Skeletal muscle satellite cell (primary cell): ENCODE results near the gene PRKRIP1.
"Not testable (repeated sequence)": the region's sequence is repeated elsewhere in the genome, so short reads cannot be mapped to it uniquely, and the experiment has no call there.

ENCODE experiments used
- H3K27me3 ChIP-seq: 2 replicates; pipeline ENCODE4 v1.7.0; 2013; ENCODE audit warnings: low read length; ENCODE audit not compliant: control insufficient read depth, insufficient read depth
- H3K36me3 ChIP-seq: 2 replicates; pipeline ENCODE4 v1.7.0; 2013; ENCODE audit warnings: mild to moderate bottlenecking, control low read depth, low read length; ENCODE audit not compliant: insufficient read depth
- H3K4me1 ChIP-seq: 2 replicates; pipeline ENCODE4 v1.7.0; 2013; ENCODE audit warnings: low read length; ENCODE audit not compliant: control insufficient read depth, insufficient read depth
- H3K4me2 ChIP-seq: 2 replicates; pipeline ENCODE4 v1.7.0; 2013; ENCODE audit warnings: mild to moderate bottlenecking, low read length
- H3K4me3 ChIP-seq: 2 replicates; pipeline ENCODE4 v1.7.0; 2013; ENCODE audit warnings: low read length
- H3K9ac ChIP-seq: 2 replicates; pipeline ENCODE4 v1.7.0; 2013; ENCODE audit warnings: mild to moderate bottlenecking, low read depth, low read length, moderate library complexity
- H3K9me3 ChIP-seq: replicated peaks from 2 replicates; pipeline ENCODE4 v1.7.0; 2013; ENCODE audit warnings: mild to moderate bottlenecking, control low read depth, low read length

The PRKRIP1 gene

DNA sequence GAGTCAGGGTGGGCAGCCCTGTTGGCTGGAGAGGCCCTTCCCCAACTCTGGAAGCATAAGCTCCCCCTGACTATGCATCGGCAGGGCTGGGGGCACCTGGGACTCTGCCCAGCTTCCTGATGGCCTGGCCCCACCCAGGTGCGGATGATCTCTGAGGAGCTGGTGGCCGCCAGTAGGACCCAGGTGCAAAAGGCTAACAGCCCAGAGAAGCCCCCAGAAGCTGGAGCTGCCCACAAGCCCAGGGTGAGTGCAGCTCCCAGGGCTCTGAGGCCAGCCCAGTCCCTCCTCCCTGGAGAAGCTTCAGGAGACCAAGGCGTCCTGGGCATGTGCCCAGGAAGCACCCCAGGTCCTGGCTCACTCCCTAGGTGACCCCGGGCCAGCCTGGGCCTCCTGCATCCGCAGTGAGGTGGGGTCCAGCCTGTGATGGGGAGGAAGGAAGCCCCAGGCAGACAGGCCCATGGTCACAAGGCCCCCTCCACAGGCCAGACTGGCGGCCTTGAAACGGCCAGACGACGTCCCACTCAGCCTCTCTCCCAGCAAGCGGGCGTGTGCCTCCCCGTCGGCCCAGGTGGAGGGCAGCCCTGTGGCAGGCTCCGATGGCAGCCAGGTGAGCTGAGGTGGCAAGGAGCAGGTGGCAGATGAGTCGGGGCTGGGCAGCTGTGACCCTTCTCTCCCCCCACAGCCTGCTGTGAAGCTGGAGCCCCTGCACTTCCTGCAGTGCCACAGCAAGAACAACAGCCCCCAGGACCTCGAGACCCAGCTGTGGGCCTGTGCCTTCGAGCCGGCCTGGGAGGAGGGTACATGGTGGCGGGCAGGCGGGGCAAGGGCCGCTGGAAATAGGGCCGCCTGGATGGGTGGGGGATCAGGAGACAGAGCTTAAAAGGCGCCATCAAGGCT is 71.7 kb downstream of the PRKRIP1 start:
- no peak overlapping the region for H3K4me2 ChIP-seq
- H3K27me3 ChIP-seq = no peaks in the 10 kb centered on the region
- no peak overlapping the region for H3K9ac ChIP-seq
- peaks cover 11% of the 10 kb centered on the region for H3K4me1 ChIP-seq
- H3K9me3 ChIP-seq = no peaks in the 10 kb centered on the region
- no peak overlapping the region for H3K4me3 ChIP-seq
- H3K36me3 ChIP-seq = peaks cover 23% of the 10 kb centered on the region

DNA sequence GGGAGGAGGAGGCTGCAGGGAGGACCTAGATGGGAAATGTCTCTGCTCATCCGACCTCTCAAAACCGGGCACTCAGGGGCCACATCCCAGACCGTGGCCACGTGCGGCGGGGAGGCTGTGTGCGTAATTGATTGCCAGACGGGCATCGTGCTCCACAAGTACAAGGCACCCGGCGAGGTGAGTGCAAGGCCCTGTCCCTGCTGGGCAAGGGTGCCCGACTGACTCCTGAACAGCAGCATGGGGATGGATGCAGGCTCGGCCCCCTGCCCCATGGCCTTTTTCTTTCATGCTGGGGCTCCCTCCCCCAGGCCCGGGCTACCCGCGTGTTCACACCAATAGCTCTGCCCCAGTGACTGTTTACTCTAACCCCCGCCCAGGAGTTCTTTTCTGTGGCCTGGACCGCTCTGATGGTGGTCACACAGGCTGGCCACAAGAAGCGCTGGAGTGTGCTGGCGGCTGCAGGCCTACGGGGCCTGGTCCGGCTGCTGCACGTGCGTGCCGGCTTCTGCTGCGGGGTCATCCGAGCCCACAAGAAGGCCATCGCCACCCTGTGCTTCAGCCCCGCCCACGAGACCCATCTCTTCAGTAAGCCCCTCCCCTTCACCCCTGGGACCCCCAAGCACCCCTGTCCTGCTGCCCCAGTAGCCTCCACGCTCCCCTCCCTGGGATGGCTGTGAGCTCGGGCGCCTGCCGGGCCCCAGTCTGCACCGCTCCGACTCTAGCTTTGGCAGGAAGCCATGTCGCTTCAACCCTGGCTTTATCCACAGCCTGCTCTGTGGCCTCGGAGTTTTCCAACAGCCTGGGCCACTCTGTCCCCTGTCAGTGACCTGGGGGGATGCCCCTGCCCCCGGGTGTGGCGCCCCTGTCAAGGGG is 72.6 kb downstream of the PRKRIP1 start:
- Histone ChIP-seq H3K9ac (no peak overlapping the region), H3K36me3 (peaks cover 32% of the 10 kb centered on the region), H3K4me1 (peaks cover 15% of the 10 kb centered on the region), H3K4me3 (no peak overlapping the region), H3K4me2 (no peak overlapping the region), H3K9me3 (no peaks in the 10 kb centered on the region), H3K27me3 (no peaks in the 10 kb centered on the region)

DNA sequence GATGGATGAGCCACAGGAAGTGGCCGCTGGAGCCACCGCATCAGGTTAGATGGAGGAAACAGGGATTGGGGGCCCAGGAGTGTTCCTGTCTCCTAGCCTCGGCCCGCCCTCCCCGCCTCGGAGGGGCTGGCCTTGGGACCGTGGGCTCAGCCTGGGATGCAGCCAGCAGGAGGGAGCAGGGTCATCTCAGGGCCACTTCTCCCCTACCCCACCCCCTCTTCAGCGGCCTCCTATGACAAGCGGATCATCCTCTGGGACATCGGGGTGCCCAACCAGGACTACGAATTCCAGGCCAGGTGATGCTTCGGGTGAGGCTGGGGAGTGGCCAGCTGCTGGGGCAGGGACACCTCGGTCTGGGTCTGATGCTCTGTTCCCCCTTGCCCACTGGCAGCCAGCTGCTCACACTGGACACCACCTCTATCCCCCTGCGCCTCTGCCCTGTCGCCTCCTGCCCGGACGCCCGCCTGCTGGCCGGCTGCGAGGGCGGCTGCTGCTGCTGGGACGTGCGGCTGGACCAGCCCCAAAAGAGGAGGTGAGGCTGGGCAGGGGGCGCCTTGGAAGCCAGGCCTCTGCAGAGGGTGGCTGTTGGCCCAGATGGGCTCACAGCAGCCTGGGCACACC is 73.3 kb downstream of the PRKRIP1 start:
- H3K4me1 ChIP-seq = peaks cover 13% of the 10 kb centered on the region
- no peak overlapping the region for H3K9ac ChIP-seq
- H3K9me3 ChIP-seq = no peaks in the 10 kb centered on the region
- H3K36me3 ChIP-seq = peaks cover 32% of the 10 kb centered on the region
- H3K4me2 ChIP-seq = no peak overlapping the region
- no peaks in the 10 kb centered on the region for H3K27me3 ChIP-seq
- H3K4me3 ChIP-seq = no peak overlapping the region

DNA sequence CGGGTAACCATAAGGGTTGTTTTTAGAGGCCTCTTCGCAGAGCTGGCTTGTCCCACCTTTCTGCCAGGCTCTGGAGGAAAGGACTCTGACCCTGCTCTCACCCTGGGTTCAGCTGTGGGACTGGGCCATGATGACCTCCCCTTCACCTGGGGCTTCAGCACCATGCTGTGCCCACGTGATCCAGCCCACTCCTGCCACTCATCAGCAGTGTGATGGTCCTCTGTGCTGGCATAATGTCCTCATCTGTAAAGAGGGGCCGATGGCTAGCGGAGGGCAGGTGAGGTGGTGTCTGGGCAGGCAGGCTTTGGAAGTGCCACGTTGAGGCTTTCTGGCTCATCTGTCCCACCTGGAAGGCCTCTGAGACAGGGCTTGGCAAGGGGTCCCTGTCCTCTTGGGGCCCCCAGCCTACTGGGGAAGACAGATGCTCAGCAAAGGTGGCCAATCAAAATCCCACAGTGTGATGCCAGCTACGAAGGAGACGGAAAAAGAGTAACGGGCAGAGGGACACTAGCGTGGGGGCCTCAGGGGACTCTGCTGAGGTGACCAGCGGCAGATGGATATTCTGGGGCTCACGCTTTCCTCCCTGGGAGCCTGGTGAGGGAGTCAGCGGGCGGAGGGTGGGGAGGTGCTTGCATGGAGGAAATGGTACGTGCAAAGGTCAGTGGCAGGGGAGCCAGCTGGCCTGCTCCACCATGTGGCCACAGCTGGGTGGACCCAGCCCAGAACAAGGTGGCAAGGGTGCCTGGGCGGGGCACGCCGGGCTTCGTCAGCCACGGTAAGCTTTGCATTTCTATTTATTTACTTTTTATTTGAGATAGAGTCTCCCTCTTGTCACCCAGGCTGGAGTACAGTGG is 74.0 kb downstream of the PRKRIP1 start:
- Histone ChIP-seq H3K4me1 (peaks cover 13% of the 10 kb centered on the region), H3K4me3 (no peak overlapping the region), H3K9ac (no peak overlapping the region), H3K9me3 (no peaks in the 10 kb centered on the region), H3K27me3 (no peaks in the 10 kb centered on the region), H3K4me2 (no peak overlapping the region), H3K36me3 (peaks cover 30% of the 10 kb centered on the region)

DNA sequence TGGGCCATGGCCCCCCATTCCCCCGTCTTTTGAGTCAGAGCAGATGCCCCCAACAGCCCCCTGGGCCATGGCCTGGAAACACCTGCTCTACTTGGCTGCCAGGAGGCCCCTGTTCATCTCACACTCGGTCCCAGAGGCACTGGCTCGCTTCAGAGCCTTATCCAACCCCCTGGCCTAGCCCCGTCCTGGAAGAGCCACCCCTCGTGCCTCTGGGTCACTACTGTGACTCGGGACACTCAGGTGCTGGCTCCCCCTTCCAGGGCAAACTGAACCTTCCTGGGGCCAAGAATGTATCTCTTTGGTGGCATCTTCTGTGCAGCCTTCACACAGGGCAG is 75.6 kb downstream of the PRKRIP1 start:
- Histone ChIP-seq H3K4me2 (no peak overlapping the region), H3K4me3 (no peak overlapping the region), H3K36me3 (peaks cover 30% of the 10 kb centered on the region), H3K9ac (no peak overlapping the region), H3K9me3 (no peaks in the 10 kb centered on the region), H3K27me3 (no peaks in the 10 kb centered on the region), H3K4me1 (peaks cover 6% of the 10 kb centered on the region)

DNA sequence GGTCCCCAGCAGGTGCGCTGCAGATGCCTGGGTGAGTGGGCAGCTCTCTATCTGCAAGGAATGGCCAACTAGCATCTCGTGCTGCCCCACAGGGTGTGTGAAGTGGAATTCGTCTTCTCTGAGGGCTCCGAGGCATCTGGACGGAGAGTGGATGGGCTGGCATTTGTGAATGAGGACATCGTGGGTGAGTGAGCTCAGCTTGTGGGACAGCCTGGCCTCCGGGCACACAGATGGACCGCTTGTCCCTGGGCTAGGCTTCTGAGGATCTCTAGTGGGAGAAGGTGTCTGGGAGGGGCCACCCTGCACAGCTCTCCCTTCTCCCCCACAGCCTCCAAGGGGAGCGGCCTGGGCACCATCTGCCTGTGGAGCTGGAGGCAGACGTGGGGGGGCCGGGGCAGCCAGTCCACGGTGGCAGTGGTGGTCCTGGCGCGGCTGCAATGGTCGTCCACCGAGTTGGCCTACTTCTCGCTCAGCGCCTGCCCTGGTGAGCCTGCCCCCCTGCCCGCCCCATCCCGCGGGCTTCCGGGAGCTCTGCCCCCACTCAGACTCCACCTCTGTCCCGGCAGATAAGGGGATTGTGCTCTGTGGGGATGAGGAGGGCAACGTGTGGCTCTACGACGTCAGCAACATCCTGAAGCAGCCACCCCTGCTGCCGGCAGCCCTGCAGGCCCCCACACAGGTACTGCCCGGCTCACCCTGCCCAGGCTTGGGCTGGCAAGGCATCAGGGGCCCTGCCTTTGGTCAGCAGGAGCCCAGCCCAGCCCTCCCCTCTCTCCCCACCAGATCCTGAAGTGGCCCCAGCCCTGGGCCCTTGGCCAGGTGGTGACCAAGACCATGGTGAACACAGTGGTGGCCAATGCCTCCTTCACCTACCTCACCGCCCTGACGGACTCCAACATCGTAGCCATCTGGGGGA is 76.2 kb downstream of the PRKRIP1 start:
- Histone ChIP-seq H3K4me1 (peaks cover 6% of the 10 kb centered on the region), H3K9ac (no peak overlapping the region), H3K4me2 (no peak overlapping the region), H3K27me3 (no peaks in the 10 kb centered on the region), H3K9me3 (no peaks in the 10 kb centered on the region), H3K36me3 (peaks cover 30% of the 10 kb centered on the region), H3K4me3 (no peak overlapping the region)

DNA sequence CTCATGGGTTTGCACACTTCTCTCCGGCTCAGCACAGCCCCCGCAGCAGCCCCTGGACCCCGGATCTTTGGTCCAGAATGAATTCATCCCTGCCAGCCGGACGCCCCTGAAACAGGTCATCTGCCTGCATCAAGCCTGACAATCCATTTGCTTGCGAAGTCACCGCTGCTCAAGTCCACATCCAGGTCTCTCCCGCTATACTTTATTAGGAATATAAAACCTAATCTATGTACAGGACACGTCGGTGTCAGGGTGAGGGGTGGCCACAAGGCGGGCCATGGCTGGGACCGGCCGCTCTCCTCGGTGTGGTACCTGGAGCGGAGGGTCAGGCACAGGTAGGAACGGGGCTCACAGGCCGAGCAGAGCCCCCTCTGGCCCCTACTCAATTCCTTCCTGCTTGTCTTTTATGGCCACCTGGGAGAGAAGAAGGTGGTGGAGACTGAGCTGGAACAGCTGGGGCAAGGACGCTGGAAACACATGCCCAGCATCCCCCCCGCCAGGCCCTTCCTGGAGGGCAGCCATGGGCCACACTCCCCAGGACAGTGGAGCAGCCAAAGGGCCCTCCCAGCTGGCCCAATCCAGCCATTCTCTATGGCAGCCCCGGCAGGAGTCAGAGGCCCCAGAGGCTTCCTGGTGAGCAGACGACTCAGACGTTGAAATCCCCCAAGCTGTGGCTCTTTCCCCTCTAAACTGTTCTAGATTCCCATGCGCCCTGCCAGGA is 77.3 kb downstream of the PRKRIP1 start:
- no peaks in the 10 kb centered on the region for H3K27me3 ChIP-seq
- H3K9me3 ChIP-seq = no peaks in the 10 kb centered on the region
- no peak overlapping the region for H3K4me3 ChIP-seq
- H3K4me1 ChIP-seq = peaks cover 6% of the 10 kb centered on the region
- no peak overlapping the region for H3K4me2 ChIP-seq
- peaks cover 29% of the 10 kb centered on the region for H3K36me3 ChIP-seq
- H3K9ac ChIP-seq = no peak overlapping the region

DNA sequence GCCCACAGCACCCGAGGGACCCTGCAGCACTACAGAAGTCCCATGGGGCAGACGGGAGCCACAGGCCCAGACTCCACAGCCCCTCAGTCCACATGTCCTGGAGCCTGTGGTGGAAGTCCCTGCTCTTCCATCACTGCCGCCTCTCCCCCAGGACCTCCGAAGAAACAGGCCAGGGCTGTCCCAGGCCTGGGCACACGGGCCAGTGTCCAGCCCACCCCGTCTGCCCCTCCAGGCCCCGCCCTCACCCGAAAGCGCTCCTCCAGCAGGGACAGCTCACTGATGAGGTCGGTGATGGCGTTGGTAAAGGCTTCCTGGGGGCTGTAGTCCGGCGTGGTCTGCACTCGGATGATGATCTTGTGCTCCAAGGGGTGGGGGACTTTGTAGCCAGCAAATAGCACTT is 78.0 kb downstream of the PRKRIP1 start:
- not testable (repeated sequence) for H3K27me3 ChIP-seq, H3K9me3 ChIP-seq, H3K4me3 ChIP-seq, H3K4me1 ChIP-seq, H3K9ac ChIP-seq, H3K4me2 ChIP-seq
- H3K36me3 ChIP-seq = peaks cover 26% of the 10 kb centered on the region

DNA sequence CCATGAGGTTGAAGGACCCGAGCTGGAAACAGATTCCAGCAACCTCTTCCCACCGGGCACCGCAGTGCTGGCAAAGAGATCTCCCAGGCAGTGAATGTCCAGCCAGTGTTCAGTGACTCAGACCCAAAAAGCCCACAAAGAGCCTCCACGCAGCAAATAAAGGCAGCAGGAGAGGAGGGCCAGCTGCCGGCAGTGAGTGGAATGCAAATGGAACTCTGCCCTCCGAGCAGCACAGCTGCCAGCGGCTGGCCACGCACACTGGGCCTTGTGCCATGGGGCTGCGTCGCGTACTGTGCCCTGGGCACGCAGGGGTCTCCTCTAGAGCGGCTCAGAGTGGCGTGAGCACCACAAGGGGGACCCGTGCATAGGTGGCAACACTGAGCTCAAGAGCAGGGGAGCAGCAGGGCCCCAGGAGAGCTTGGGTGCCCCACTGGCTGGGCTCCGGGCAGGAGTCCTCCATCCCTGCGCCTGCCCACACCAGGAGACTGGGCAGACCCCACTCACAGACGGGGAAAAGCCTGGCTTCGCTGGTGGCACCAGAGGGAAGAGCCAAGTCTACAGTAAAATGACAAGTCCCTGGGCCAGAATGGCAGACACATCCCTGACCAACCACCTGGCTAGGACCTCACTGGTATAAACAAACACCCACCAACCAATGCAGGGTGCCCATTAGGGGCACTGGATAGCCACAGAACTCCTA is 78.7 kb downstream of the PRKRIP1 start:
- H3K4me2 ChIP-seq, H3K9me3 ChIP-seq, H3K27me3 ChIP-seq, H3K9ac ChIP-seq, H3K4me3 ChIP-seq, H3K4me1 ChIP-seq: not testable (repeated sequence)
- peaks cover 19% of the 10 kb centered on the region for H3K36me3 ChIP-seq
